Liver (tissue), 3 donors: ENCODE results near the gene GNG11.

ENCODE experiments used
- EGR1 ChIP-seq, 2 donors: IDR thresholded peaks; 2 replicates each; pipeline ENCODE4 v1.6.1; 2016 to 2018; ENCODE audit warnings: antibody characterized with exemption in 2 of 2, low read depth in 2 of 2
- GABPA ChIP-seq, 2 donors: IDR thresholded peaks in 1 of 2; conservative IDR thresholded peaks in 1 of 2; 2 replicates each; pipeline ENCODE4 v1.6.1; 2016; ENCODE audit warnings: antibody characterized with exemption in 2 of 2, mild to moderate bottlenecking in 1 of 2, moderate library complexity in 1 of 2
- SP1 ChIP-seq: IDR thresholded peaks from 2 replicates; pipeline ENCODE4 v1.6.1; 2018; ENCODE audit warnings: antibody characterized with exemption, mild to moderate bottlenecking
- TAF1 ChIP-seq: conservative IDR thresholded peaks from 2 replicates; pipeline ENCODE4 v1.6.1; 2016; ENCODE audit warnings: antibody characterized with exemption, mild to moderate bottlenecking
- TF ChIP-seq, protein P1 (sequence below): fragments of 150-350 bp; IDR thresholded peaks from 2 replicates; pipeline ENCODE4 v1.5.1; 2017; ENCODE audit warnings: improper control_type of control experiment, low read depth, low read length; ENCODE audit not compliant: missing input control
- TF ChIP-seq, protein P2 (sequence below): IDR thresholded peaks from 2 replicates; pipeline ENCODE4 v1.6.1; 2016; ENCODE audit warnings: antibody characterized with exemption, mild to moderate bottlenecking
- TF ChIP-seq, protein P3 (sequence below): IDR thresholded peaks from 2 replicates; pipeline ENCODE4 v1.6.1; 2016; ENCODE audit warnings: antibody characterized with exemption
- TF ChIP-seq, protein P4 (sequence below): IDR thresholded peaks from 2 replicates; pipeline ENCODE4 v1.6.1; 2016; ENCODE audit warnings: antibody characterized with exemption
- TF ChIP-seq, protein P5 (sequence below): IDR thresholded peaks from 2 replicates; pipeline ENCODE4 v1.6.1; 2016; ENCODE audit warnings: antibody characterized with exemption
- donor health status: healthy.
- donor health status: healthy.

DNA sequence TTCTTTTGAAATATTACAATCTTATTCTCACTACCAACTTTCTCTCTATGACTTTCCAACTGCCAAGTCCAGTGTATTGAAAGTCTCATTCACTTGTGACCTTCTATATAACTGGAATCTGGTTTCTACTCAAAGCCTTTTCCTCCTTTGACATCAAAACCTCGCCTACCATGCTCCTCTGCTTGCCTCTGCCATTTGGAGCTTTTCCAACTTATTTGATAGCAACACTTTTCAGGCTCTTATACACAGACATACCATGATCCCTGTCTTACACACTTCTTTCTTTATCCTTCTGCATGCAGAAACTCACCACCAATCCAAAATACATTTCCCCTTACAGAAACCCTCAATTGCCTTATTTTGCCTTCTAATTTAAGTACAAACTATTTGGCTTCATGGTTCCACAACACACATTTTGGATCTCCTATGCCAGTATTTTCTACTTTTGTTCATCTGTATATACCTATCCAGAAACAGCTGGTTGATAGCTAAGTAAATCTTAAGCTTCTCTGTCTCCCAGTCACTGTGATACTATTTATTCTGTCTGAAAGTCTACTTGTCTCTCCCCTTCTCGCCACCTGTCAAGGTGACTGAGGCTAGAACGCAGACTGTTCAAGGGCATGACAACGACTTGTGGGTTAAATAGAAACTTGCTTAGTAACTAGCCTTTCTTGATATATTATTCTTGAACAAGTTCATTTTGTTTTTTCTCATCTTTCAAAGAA, 22.4 kb downstream of the GNG11 start:
- TF ChIP-seq, protein P1, sequence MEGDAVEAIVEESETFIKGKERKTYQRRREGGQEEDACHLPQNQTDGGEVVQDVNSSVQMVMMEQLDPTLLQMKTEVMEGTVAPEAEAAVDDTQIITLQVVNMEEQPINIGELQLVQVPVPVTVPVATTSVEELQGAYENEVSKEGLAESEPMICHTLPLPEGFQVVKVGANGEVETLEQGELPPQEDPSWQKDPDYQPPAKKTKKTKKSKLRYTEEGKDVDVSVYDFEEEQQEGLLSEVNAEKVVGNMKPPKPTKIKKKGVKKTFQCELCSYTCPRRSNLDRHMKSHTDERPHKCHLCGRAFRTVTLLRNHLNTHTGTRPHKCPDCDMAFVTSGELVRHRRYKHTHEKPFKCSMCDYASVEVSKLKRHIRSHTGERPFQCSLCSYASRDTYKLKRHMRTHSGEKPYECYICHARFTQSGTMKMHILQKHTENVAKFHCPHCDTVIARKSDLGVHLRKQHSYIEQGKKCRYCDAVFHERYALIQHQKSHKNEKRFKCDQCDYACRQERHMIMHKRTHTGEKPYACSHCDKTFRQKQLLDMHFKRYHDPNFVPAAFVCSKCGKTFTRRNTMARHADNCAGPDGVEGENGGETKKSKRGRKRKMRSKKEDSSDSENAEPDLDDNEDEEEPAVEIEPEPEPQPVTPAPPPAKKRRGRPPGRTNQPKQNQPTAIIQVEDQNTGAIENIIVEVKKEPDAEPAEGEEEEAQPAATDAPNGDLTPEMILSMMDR, result no peak
- TF ChIP-seq, protein P2, sequence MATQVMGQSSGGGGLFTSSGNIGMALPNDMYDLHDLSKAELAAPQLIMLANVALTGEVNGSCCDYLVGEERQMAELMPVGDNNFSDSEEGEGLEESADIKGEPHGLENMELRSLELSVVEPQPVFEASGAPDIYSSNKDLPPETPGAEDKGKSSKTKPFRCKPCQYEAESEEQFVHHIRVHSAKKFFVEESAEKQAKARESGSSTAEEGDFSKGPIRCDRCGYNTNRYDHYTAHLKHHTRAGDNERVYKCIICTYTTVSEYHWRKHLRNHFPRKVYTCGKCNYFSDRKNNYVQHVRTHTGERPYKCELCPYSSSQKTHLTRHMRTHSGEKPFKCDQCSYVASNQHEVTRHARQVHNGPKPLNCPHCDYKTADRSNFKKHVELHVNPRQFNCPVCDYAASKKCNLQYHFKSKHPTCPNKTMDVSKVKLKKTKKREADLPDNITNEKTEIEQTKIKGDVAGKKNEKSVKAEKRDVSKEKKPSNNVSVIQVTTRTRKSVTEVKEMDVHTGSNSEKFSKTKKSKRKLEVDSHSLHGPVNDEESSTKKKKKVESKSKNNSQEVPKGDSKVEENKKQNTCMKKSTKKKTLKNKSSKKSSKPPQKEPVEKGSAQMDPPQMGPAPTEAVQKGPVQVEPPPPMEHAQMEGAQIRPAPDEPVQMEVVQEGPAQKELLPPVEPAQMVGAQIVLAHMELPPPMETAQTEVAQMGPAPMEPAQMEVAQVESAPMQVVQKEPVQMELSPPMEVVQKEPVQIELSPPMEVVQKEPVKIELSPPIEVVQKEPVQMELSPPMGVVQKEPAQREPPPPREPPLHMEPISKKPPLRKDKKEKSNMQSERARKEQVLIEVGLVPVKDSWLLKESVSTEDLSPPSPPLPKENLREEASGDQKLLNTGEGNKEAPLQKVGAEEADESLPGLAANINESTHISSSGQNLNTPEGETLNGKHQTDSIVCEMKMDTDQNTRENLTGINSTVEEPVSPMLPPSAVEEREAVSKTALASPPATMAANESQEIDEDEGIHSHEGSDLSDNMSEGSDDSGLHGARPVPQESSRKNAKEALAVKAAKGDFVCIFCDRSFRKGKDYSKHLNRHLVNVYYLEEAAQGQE, result no peak
- TF ChIP-seq GABPA (IDR thresholded peaks at IDR 0.05 in 1 of 2, conservative IDR thresholded peaks at IDR 0.05 in 1 of 2), result no peak
- TF ChIP-seq, protein P3, sequence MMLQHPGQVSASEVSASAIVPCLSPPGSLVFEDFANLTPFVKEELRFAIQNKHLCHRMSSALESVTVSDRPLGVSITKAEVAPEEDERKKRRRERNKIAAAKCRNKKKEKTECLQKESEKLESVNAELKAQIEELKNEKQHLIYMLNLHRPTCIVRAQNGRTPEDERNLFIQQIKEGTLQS, result no peak
- no peak for TF ChIP-seq SP1
- TF ChIP-seq TAF1, result no peak
- TF ChIP-seq, protein P4, sequence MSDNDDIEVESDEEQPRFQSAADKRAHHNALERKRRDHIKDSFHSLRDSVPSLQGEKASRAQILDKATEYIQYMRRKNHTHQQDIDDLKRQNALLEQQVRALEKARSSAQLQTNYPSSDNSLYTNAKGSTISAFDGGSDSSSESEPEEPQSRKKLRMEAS, result no peak
- TF ChIP-seq, protein P5, sequence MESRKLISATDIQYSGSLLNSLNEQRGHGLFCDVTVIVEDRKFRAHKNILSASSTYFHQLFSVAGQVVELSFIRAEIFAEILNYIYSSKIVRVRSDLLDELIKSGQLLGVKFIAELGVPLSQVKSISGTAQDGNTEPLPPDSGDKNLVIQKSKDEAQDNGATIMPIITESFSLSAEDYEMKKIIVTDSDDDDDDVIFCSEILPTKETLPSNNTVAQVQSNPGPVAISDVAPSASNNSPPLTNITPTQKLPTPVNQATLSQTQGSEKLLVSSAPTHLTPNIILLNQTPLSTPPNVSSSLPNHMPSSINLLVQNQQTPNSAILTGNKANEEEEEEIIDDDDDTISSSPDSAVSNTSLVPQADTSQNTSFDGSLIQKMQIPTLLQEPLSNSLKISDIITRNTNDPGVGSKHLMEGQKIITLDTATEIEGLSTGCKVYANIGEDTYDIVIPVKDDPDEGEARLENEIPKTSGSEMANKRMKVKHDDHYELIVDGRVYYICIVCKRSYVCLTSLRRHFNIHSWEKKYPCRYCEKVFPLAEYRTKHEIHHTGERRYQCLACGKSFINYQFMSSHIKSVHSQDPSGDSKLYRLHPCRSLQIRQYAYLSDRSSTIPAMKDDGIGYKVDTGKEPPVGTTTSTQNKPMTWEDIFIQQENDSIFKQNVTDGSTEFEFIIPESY, result no peak
- no peak for TF ChIP-seq EGR1 (IDR thresholded peaks at IDR 0.05; ENCODE audit: low read depth in 2 of 2)
